ENCODE data around the gene RIC8A. TPM values are rescaled to one million over a fixed set of nuclear protein-coding genes. Genes with fewer than 3 reads are reported as not detected.

The RIC8A gene
- total and polyA plus RNA-seq, 5 donors = 42.4 to 80.6 (median 57.7) TPM

Other genes with a start within 250 kb of the RIC8A start
- not detected for gene SCGB1C1, start 14.6 kb upstream of the RIC8A start, total RNA-seq
- gene SCGB1C1, start 14.6 kb upstream of the RIC8A start, polyA plus RNA-seq = not detected
- 10 to 100 TPM; 27.1 to 39.9 (median 35.5) TPM for gene BET1L, start 309 bp upstream of the RIC8A start, total RNA-seq
- gene BET1L, start 309 bp upstream of the RIC8A start, polyA plus RNA-seq = 20.9 TPM
- gene SIRT3, start 28.6 kb downstream of the RIC8A start, total RNA-seq = 10 to 100 TPM; 18.5 to 32.5 (median 27.1) TPM
- gene SIRT3, start 28.6 kb downstream of the RIC8A start, polyA plus RNA-seq = 23.9 TPM
- gene PSMD13, start 29.3 kb downstream of the RIC8A start, total RNA-seq = 10 to 100 TPM; 76.8 to 92.9 (median 85.9) TPM
- 106 TPM for gene PSMD13, start 29.3 kb downstream of the RIC8A start, polyA plus RNA-seq
- gene NLRP6, start 70.7 kb downstream of the RIC8A start, total RNA-seq = under 1 TPM in 2 of 4 donors, not detected in 2; 0.11 to 0.24 TPM
- gene NLRP6, start 70.7 kb downstream of the RIC8A start, polyA plus RNA-seq = 0.02 TPM
- gene PGGHG, start 81.4 kb downstream of the RIC8A start, total RNA-seq = 10 to 100 TPM in 3 of 4 donors, 1 to 10 TPM in 1; 9.9 to 15.8 (median 11.9) TPM
- gene PGGHG, start 81.4 kb downstream of the RIC8A start, polyA plus RNA-seq = 18.7 TPM
- not detected for gene IFITM5, start 91.8 kb downstream of the RIC8A start, total RNA-seq
- not detected for gene IFITM5, start 91.8 kb downstream of the RIC8A start, polyA plus RNA-seq
- 100 to 1,000 TPM; 180 to 290 (median 240) TPM for gene IFITM2, start 100.1 kb downstream of the RIC8A start, total RNA-seq
- gene IFITM2, start 100.1 kb downstream of the RIC8A start, polyA plus RNA-seq = 393 TPM
- gene IFITM1, start 106.3 kb downstream of the RIC8A start, total RNA-seq = 100 to 1,000 TPM in 3 of 4 donors, 10 to 100 TPM in 1; 85.0 to 169 (median 116) TPM
- gene IFITM1, start 106.3 kb downstream of the RIC8A start, polyA plus RNA-seq = 235 TPM
- gene IFITM3, start 113.2 kb downstream of the RIC8A start, total RNA-seq = 100 to 1,000 TPM; 263 to 569 (median 519) TPM
- 749 TPM for gene IFITM3, start 113.2 kb downstream of the RIC8A start, polyA plus RNA-seq
- 1 to 10 TPM; 1.0 to 1.6 (median 1.3) TPM for gene B4GALNT4, start 161.8 kb downstream of the RIC8A start, total RNA-seq
- gene B4GALNT4, start 161.8 kb downstream of the RIC8A start, polyA plus RNA-seq = 2.5 TPM
- gene PKP3, start 186.5 kb downstream of the RIC8A start, total RNA-seq = under 1 TPM; 0.26 to 0.88 (median 0.63) TPM
- gene PKP3, start 186.5 kb downstream of the RIC8A start, polyA plus RNA-seq = 0.36 TPM
- gene SIGIRR, start 207.3 kb downstream of the RIC8A start, total RNA-seq = 10 to 100 TPM; 28.6 to 42.4 (median 35.1) TPM
- 61.8 TPM for gene SIGIRR, start 207.3 kb downstream of the RIC8A start, polyA plus RNA-seq
- gene ANO9, start 234.3 kb downstream of the RIC8A start, total RNA-seq = under 1 TPM; 0.14 to 0.46 (median 0.20) TPM
- gene ANO9, start 234.3 kb downstream of the RIC8A start, polyA plus RNA-seq = 0.20 TPM
- gene PTDSS2, start 242.6 kb downstream of the RIC8A start, total RNA-seq = 10 to 100 TPM; 30.2 to 33.3 (median 30.9) TPM
- 30.7 TPM for gene PTDSS2, start 242.6 kb downstream of the RIC8A start, polyA plus RNA-seq

Measured in right cardiac atrium (tissue), 5 donors.